Astrocyte (in vitro differentiated cells and primary cell): Measurements from ENCODE around the gene SYPL2. TPM values are rescaled to one million over a fixed set of nuclear protein-coding genes. Genes with fewer than 3 reads are reported as not detected.

ENCODE experiments used
- DNase-seq: peaks from one replicate; pipeline ENCODE4 v3.0.0-alpha.2; 2010; ENCODE audit warnings: low read depth
- FAIRE-seq: peaks from 2 replicates; lab custom pipeline; 2011; peaks lifted over from hg19 to GRCh38; lab: Jason Lieb, UNC
- H2AFZ ChIP-seq: 2 replicates; pipeline ENCODE4 v1.6.0; 2012; ENCODE audit warnings: low read depth, low read length, inconsistent platforms
- H3K27ac ChIP-seq: 2 replicates; pipeline ENCODE4 v1.5.1; 2011; ENCODE audit warnings: low read depth, low read length, inconsistent platforms
- H3K27me3 ChIP-seq: 2 replicates; pipeline ENCODE4 v1.6.0; 2011; ENCODE audit warnings: low read length, inconsistent platforms; ENCODE audit not compliant: insufficient read depth
- H3K36me3 ChIP-seq: 2 replicates; pipeline ENCODE4 v1.5.1; 2011; ENCODE audit warnings: low read length, inconsistent platforms; ENCODE audit not compliant: insufficient read depth
- H3K4me1 ChIP-seq: 2 replicates; pipeline ENCODE4 v1.5.1; 2011; ENCODE audit warnings: low read length, inconsistent platforms; ENCODE audit not compliant: insufficient read depth
- H3K4me2 ChIP-seq: 2 replicates; pipeline ENCODE4 v1.6.0; 2012; ENCODE audit warnings: low read length, inconsistent platforms
- H3K4me3 ChIP-seq: 2 replicates; pipeline ENCODE4 v1.5.1; 2011; ENCODE audit warnings: low read depth, mild to moderate bottlenecking, low read length, inconsistent platforms; ENCODE audit not compliant: insufficient read depth
- H3K79me2 ChIP-seq: 2 replicates; pipeline ENCODE4 v1.6.0; 2012; ENCODE audit warnings: mild to moderate bottlenecking, low read length, inconsistent platforms; ENCODE audit not compliant: insufficient read depth
- H3K9ac ChIP-seq: 2 replicates; pipeline ENCODE4 v1.6.0; 2012; ENCODE audit warnings: mild to moderate bottlenecking, low read length, inconsistent platforms
- H3K9me3 ChIP-seq: 2 replicates; pipeline ENCODE4 v1.5.1; 2012; ENCODE audit warnings: low read depth, mild to moderate bottlenecking, low read length, inconsistent platforms; ENCODE audit not compliant: insufficient read depth
- H4K20me1 ChIP-seq: 2 replicates; pipeline ENCODE4 v1.6.0; 2012; ENCODE audit warnings: low read length, inconsistent platforms; ENCODE audit not compliant: insufficient read depth
- H3K27ac Mint-ChIP-seq: one replicate; pipeline ENCODE4 v1.8.0; 2021; ENCODE audit warnings: mild to moderate bottlenecking, mixed read lengths; ENCODE audit not compliant: unreplicated experiment
- H3K27me3 Mint-ChIP-seq: one replicate; pipeline ENCODE4 v1.8.0; 2021; ENCODE audit warnings: low read depth, mixed read lengths; ENCODE audit not compliant: unreplicated experiment
- H3K36me3 Mint-ChIP-seq: one replicate; pipeline ENCODE4 v1.8.0; 2021; ENCODE audit warnings: low read depth, mixed read lengths; ENCODE audit not compliant: unreplicated experiment
- H3K4me1 Mint-ChIP-seq: one replicate; pipeline ENCODE4 v1.8.0; 2021; ENCODE audit warnings: low read depth, mixed read lengths; ENCODE audit not compliant: unreplicated experiment
- H3K4me3 Mint-ChIP-seq: one replicate; pipeline ENCODE4 v1.8.0; 2021; ENCODE audit warnings: mild to moderate bottlenecking, moderate library complexity, mixed read lengths; ENCODE audit not compliant: unreplicated experiment
- H3K9me3 Mint-ChIP-seq: one replicate; pipeline ENCODE4 v1.8.0; 2021; ENCODE audit warnings: mild to moderate bottlenecking, mixed read lengths; ENCODE audit not compliant: unreplicated experiment
- EZH2 ChIP-seq: IDR thresholded peaks from 2 replicates; pipeline ENCODE4 v1.6.1; 2012; ENCODE audit warnings: mild to moderate bottlenecking, low read length, inconsistent platforms; ENCODE audit not compliant: insufficient read depth
- total RNA-seq: library from RNA; stranded (reverse); gene quantifications from 2 replicates; pipeline ENCODE4 v1.2.1, GENCODE V29; 2021
- TF ChIP-seq, protein P1 (sequence below): IDR thresholded peaks from 2 replicates; pipeline ENCODE4 v1.5.1; 2011; ENCODE audit warnings: low read depth, mild to moderate bottlenecking, inconsistent platforms, low read length, moderate library complexity; ENCODE audit not compliant: insufficient read depth

Gene SYPL2
- total RNA-seq, 1 donor from 2014 or later = 0.70 TPM

DNA sequence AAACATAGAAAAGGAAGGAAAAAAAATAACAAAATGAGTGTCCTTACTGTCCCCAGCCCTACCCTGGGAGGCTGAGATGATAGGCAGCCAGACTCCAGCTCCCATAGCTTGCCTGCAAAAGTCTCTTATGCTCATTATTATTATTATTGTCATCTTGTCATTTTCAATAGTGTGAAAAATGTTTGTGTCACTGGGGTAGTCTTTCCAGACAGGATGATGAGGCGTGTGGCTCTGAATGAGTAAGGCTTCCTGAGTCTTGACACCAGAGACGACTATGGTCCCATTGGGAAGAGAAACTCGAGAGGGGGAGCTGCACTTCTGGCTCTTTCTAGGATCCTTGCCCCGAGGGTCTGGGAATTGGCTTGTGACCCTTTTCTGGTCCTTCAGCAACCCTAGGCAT is 26.4 kb downstream of the SYPL2 start:
- no peak overlapping the region for H3K4me3 Mint-ChIP-seq
- H3K9me3 ChIP-seq = no peaks in the 10 kb centered on the region
- no peak overlapping the region for H3K4me3 ChIP-seq
- H3K36me3 ChIP-seq = peaks cover 4% of the 10 kb centered on the region
- H2AFZ ChIP-seq = no peak overlapping the region
- TF ChIP-seq EZH2 = no peak
- TF ChIP-seq, protein P1, sequence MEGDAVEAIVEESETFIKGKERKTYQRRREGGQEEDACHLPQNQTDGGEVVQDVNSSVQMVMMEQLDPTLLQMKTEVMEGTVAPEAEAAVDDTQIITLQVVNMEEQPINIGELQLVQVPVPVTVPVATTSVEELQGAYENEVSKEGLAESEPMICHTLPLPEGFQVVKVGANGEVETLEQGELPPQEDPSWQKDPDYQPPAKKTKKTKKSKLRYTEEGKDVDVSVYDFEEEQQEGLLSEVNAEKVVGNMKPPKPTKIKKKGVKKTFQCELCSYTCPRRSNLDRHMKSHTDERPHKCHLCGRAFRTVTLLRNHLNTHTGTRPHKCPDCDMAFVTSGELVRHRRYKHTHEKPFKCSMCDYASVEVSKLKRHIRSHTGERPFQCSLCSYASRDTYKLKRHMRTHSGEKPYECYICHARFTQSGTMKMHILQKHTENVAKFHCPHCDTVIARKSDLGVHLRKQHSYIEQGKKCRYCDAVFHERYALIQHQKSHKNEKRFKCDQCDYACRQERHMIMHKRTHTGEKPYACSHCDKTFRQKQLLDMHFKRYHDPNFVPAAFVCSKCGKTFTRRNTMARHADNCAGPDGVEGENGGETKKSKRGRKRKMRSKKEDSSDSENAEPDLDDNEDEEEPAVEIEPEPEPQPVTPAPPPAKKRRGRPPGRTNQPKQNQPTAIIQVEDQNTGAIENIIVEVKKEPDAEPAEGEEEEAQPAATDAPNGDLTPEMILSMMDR = no peak
- H3K9me3 Mint-ChIP-seq = no peaks in the 10 kb centered on the region
- peaks cover 12% of the 10 kb centered on the region for H3K79me2 ChIP-seq
- no peak overlapping the region for H3K9ac ChIP-seq
- FAIRE-seq (no peak), DNase-seq (no peak)
- H3K27me3 Mint-ChIP-seq = no peaks in the 10 kb centered on the region
- H3K4me1 ChIP-seq = peaks cover 4% of the 10 kb centered on the region
- peaks cover 7% of the 10 kb centered on the region for H4K20me1 ChIP-seq
- H3K36me3 Mint-ChIP-seq = peaks cover 18% of the 10 kb centered on the region
- H3K4me1 Mint-ChIP-seq = peaks cover 17% of the 10 kb centered on the region
- no peaks in the 10 kb centered on the region for H3K27me3 ChIP-seq
- no peak overlapping the region for H3K4me2 ChIP-seq
- H3K27ac ChIP-seq = no peak overlapping the region
- H3K27ac Mint-ChIP-seq = no peak overlapping the region

DNA sequence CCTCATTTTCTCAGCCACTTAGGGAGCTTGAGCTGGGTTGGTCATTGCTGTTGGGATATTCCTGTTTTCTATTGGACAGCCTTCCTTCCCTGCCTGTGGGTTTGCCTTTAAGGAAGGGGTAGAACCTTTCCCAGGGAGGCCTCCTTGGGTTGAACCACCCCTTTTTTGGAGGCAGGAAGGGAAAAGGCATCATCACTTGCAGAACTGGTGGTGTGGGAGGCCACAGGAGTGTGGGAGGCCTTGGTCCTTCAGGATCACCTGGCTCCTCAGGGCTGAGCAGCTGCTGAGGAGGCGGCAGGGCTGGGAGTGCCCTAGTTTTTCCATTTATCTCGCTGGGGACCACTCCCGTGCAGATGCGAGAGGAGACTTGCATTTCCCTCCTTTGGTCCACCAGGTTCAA is 26.9 kb downstream of the SYPL2 start:
- H3K79me2 ChIP-seq = peaks cover 12% of the 10 kb centered on the region
- H3K4me2 ChIP-seq = peak overlapping the region; percentile 77
- Mint-ChIP-seq H3K9me3 (no peaks in the 10 kb centered on the region), H3K27me3 (no peaks in the 10 kb centered on the region), H3K4me3 (peak overlapping the region; percentile 97), H3K36me3 (peaks cover 15% of the 10 kb centered on the region), H3K4me1 (peaks cover 17% of the 10 kb centered on the region), H3K27ac (no peak overlapping the region)
- FAIRE-seq (no peak), DNase-seq (no peak)
- H2AFZ ChIP-seq = peak overlapping the region; percentile 96
- no peaks in the 10 kb centered on the region for H3K36me3 ChIP-seq
- H3K27me3 ChIP-seq = no peaks in the 10 kb centered on the region
- H3K4me3 ChIP-seq = no peak overlapping the region
- TF ChIP-seq, protein P1 = no peak
- TF ChIP-seq EZH2 = no peak
- no peak overlapping the region for H3K27ac ChIP-seq
- peak overlapping the region; percentile 77 for H3K9ac ChIP-seq
- H3K9me3 ChIP-seq = no peaks in the 10 kb centered on the region
- H4K20me1 ChIP-seq = peaks cover 11% of the 10 kb centered on the region
- peaks cover 4% of the 10 kb centered on the region for H3K4me1 ChIP-seq

DNA sequence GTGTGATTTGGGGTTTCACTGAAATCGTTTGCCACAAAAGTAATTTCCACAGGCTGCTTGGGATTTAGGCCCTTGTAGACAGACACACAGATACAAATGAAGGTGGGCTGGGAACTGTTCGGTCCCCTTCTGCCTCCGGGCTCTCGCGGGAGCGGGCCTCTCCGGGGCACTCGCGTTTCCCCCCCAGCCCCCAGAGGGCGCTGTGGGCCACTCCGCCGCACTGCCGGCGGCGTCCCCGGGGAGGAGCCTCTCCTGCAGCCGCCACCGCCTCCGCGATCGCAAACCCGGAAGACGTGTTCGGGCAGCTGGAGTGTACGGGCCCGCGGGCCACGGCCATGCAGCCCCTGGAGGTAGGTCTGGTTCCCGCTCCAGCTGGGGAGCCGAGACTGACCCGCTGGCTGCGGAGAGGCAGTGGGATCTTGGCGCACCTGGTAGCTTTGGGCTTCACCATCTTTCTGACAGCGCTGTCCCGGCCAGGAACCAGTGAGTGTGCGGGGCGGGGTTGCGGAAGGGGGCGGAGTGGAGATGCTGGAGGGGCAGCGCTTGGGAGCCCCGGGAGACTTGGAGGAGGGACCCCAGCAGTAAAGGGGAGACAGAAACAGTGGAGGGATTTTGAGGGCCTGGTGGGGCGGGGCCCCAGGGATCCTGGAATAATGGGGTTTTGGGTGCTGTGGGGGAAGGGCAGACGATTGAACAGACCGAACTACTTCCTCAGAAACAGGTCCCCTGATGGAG is 27.6 kb downstream of the SYPL2 start, which contains the start of gene CYB561D1:
CYB561D1 (plus strand) TSS at position 290 of the 735 bp plus-strand sequence; CDS start at position 336, 46 bp downstream.
- peak within 1 kb of the TSS; percentile 77 for H3K4me2 ChIP-seq
- peak within 1 kb of the TSS; percentile 93 for H3K4me3 ChIP-seq
- DNase-seq (peak; percentile 53), FAIRE-seq (no peak)
- H3K79me2 ChIP-seq = peaks cover 12% of the 10 kb centered on the region
- Mint-ChIP-seq H3K27me3 (no peaks in the 10 kb centered on the region), H3K4me1 (peaks cover 22% of the 10 kb centered on the region), H3K9me3 (no peaks in the 10 kb centered on the region), H3K4me3 (peak within 1 kb of the TSS; percentile 97), H3K27ac (peak within 1 kb of the TSS; percentile 66), H3K36me3 (peaks cover 15% of the 10 kb centered on the region)
- no peak for TF ChIP-seq EZH2
- TF ChIP-seq, protein P1 = peak; percentile 75
- no peaks in the 10 kb centered on the region for H3K36me3 ChIP-seq
- H4K20me1 ChIP-seq = peaks cover 17% of the 10 kb centered on the region
- H3K9ac ChIP-seq = peak within 1 kb of the TSS; percentile 77
- H3K27me3 ChIP-seq = no peaks in the 10 kb centered on the region
- no peaks in the 10 kb centered on the region for H3K9me3 ChIP-seq
- H2AFZ ChIP-seq = peak within 1 kb of the TSS; percentile 96
- peaks cover 4% of the 10 kb centered on the region for H3K4me1 ChIP-seq
- peak within 1 kb of the TSS; percentile 49 for H3K27ac ChIP-seq
